ENCODE measurements around the gene CGAS.
"Not testable (repeated sequence)": the region's sequence is repeated elsewhere in the genome, so short reads cannot be mapped to it uniquely, and the experiment has no call there.

DNA sequence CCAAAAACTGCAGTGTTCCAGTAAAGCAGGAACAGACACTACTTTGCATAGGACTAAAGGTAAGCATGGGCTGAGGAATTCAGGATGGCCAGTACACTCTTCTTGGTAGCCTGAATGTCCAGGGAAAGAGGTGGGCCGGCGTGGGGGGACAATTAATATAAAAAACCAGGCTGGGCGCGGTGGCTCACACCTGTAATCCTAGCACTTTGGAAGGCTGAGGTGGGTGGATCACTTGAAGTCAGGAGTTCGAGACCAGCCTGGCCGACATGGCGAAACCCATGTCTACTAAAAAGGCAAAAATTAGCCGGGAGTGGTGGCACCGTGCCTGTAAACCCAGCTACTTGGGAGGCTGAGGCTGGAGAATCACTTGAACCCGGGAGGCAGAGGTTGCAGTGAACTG is 70.6 kb downstream of the CGAS start:
- not testable (repeated sequence) for TF ChIP-seq SP2 (tag by site-specific recombination; IDR thresholded peaks at IDR 0.05); BCL11A (tag by site-specific recombination; IDR thresholded peaks at IDR 0.05; ENCODE audit: low read depth); ZNF658 (tag by site-specific recombination; IDR thresholded peaks at IDR 0.05); MZF1 (tag by site-specific recombination; IDR thresholded peaks at IDR 0.05; ENCODE audit: borderline replicate concordance)
- TF ChIP-seq, protein P1, sequence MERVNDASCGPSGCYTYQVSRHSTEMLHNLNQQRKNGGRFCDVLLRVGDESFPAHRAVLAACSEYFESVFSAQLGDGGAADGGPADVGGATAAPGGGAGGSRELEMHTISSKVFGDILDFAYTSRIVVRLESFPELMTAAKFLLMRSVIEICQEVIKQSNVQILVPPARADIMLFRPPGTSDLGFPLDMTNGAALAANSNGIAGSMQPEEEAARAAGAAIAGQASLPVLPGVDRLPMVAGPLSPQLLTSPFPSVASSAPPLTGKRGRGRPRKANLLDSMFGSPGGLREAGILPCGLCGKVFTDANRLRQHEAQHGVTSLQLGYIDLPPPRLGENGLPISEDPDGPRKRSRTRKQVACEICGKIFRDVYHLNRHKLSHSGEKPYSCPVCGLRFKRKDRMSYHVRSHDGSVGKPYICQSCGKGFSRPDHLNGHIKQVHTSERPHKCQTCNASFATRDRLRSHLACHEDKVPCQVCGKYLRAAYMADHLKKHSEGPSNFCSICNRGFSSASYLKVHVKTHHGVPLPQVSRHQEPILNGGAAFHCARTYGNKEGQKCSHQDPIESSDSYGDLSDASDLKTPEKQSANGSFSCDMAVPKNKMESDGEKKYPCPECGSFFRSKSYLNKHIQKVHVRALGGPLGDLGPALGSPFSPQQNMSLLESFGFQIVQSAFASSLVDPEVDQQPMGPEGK (tag by site-specific recombination; IDR thresholded peaks at IDR 0.05): not testable (repeated sequence)
- TF ChIP-seq, protein P2, sequence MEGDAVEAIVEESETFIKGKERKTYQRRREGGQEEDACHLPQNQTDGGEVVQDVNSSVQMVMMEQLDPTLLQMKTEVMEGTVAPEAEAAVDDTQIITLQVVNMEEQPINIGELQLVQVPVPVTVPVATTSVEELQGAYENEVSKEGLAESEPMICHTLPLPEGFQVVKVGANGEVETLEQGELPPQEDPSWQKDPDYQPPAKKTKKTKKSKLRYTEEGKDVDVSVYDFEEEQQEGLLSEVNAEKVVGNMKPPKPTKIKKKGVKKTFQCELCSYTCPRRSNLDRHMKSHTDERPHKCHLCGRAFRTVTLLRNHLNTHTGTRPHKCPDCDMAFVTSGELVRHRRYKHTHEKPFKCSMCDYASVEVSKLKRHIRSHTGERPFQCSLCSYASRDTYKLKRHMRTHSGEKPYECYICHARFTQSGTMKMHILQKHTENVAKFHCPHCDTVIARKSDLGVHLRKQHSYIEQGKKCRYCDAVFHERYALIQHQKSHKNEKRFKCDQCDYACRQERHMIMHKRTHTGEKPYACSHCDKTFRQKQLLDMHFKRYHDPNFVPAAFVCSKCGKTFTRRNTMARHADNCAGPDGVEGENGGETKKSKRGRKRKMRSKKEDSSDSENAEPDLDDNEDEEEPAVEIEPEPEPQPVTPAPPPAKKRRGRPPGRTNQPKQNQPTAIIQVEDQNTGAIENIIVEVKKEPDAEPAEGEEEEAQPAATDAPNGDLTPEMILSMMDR (tag by site-specific recombination; IDR thresholded peaks at IDR 0.05): not testable (repeated sequence)
- TF ChIP-seq, protein P3, sequence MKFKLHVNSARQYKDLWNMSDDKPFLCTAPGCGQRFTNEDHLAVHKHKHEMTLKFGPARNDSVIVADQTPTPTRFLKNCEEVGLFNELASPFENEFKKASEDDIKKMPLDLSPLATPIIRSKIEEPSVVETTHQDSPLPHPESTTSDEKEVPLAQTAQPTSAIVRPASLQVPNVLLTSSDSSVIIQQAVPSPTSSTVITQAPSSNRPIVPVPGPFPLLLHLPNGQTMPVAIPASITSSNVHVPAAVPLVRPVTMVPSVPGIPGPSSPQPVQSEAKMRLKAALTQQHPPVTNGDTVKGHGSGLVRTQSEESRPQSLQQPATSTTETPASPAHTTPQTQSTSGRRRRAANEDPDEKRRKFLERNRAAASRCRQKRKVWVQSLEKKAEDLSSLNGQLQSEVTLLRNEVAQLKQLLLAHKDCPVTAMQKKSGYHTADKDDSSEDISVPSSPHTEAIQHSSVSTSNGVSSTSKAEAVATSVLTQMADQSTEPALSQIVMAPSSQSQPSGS (tag by site-specific recombination; IDR thresholded peaks at IDR 0.05; ENCODE audit: low read depth): not testable (repeated sequence)

All from HEK293 (cell line).